ENCODE measurements around the gene POT1.
"Not testable (repeated sequence)": the region's sequence is repeated elsewhere in the genome, so short reads cannot be mapped to it uniquely, and the experiment has no call there.

POT1 gene, protein sequence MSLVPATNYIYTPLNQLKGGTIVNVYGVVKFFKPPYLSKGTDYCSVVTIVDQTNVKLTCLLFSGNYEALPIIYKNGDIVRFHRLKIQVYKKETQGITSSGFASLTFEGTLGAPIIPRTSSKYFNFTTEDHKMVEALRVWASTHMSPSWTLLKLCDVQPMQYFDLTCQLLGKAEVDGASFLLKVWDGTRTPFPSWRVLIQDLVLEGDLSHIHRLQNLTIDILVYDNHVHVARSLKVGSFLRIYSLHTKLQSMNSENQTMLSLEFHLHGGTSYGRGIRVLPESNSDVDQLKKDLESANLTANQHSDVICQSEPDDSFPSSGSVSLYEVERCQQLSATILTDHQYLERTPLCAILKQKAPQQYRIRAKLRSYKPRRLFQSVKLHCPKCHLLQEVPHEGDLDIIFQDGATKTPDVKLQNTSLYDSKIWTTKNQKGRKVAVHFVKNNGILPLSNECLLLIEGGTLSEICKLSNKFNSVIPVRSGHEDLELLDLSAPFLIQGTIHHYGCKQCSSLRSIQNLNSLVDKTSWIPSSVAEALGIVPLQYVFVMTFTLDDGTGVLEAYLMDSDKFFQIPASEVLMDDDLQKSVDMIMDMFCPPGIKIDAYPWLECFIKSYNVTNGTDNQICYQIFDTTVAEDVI

DNA sequence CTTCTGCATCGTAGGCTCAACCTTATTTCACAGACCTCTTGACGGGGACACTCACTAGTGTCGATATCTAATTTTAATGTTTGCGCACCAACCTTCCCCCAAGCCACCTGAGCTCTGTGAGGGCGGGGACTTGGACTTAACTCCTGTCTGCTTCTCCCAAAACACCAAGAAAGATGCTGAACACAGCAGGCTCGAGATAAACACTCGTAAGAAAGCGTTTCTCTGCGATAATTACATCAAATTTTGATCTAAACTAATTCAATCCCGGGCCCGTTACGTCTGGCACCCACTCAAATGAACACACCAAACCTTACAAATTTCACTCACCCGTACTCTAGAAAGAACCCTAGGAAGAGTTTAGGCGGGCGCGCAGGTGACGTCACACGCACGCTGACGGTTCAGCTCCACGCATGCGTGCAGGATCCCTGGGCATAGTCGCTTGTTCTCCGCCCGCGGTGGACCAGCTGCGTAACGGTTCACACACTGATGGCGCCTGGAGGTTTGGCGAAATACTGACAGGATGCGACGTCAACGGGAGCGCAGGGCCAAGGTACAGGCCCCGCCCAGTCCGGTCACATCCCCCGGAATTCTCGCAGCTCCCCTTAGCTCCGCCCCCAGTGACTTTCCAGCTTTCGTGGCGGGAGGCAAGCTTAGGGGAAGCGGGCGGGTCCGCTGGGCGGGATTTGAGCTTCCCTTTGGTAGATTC lies at the start of gene POT1:
Gene POT1, minus strand, starts transcription at position 359 of the 706 bp plus-strand sequence. CDS start 32,652 bp downstream, outside the sequence.
- DNase-seq = peak; percentile 98 to 100

DNA sequence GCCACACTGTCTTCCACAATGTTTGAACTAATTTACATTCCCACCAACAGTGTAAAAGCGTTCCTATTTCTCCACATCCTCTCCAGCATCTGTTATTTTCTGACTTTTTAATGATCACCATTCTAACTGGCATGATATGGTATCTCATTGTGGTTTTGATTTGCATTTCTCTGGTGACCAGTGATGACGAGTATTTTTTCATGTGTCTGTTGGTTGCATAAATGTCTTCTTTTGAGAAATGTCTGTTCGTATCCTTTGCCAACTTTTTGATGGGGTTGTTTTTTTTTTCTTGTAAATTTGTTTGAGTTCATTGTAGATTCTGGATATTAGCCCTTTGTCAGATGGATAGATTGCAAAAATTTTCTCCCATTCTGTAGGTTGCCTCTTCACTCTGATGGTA lies 45.5 kb upstream of the POT1 start:
- DNase-seq = not testable (repeated sequence)

DNA sequence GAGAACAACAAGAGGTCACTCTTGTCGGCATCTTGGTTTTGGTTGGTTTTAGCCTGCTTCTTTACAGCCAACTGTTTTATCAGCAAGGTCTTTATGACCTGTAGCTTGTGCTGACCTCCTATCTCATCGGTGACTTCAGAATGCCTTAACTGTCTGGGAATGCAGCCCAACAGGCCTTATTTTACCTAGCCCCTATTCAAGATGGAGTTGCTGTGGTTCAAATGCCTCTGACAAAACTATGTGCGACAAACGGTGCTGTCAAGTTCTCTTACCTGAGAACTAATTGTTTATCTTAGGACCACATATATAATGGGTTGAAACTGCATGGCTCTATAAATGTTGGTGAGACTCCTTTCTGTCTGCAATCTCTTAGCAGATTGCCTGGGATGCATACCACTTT lies 35.9 kb upstream of the POT1 start:
- no peak for DNase-seq

DNA sequence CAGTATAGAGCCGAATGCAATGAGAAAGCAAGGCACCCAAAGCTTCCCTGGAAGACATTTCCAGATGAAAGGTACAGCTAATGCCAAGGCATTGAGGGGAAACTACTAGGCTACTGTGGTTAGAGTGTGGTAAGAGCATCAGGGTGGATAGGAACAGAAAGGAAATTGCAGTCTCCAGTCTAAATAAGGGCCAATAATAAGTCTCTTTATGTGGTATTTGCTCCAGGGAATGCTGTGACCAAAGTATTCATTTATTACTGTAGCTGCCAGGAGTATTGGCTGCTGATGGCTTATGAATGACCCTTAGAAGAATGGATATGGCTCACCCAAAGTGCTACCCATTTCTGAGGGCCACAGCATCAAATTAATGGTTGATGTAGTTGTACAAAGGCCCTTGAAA lies 30.1 kb upstream of the POT1 start:
- no peak for DNase-seq

DNA sequence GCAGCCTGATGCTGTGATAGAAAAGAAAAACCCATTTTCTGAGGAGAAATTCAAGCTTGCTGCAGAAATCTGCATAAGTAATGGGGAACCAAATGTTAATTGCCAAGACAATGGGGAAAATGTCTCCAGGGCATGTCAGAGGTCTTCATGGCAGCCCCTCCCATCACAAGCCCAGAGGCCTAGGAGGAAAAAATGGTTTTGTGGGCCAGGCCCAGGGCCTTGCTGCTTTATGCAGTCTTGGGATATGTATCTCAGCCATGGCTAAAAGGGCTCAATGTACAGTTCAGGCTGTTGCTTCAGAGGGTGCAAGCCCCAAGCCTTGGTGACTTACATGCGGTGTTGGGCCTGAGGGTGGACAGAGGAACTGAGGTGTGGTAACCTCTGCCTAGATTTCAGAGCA lies 28.3 kb upstream of the POT1 start:
- DNase-seq = not testable (repeated sequence)

DNA sequence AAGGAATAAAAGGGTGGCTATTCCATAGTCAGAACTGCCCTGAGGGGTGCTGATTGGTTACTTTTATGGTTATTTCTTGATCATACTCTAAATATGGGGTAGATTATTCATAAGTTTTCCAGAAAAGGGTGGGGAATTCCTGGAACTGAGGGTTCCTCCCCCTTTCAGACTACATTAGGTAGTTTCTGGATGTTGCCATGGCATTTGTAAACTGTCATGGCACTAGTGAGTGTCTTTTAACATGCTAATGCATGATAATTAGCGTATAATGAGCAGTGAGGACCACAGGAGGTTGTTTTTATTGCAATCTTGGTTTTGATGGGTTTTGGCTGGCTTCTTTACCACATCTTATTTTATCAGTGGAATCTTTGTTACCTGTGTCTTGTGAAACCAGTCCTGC lies 26.5 kb upstream of the POT1 start:
- DNase-seq = no peak

DNA sequence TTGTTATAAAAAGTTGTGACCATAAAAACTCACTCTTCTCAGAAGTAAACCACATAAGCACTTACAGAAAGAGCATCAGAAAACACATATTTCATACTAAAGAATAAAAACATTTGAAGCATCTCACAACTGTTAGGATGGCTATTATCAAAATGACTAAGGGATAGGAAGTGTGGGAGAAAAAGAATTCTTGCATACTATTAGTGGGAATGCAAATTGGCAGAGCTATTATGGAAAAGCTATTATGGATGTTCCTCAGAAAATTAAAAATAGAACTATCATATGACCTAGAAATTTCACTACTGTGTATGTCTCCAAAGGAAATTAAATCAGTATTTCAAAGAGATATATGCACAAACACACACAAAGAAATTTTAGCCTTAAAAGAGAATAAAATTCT lies 25.2 kb upstream of the POT1 start:
- no peak for DNase-seq

DNA sequence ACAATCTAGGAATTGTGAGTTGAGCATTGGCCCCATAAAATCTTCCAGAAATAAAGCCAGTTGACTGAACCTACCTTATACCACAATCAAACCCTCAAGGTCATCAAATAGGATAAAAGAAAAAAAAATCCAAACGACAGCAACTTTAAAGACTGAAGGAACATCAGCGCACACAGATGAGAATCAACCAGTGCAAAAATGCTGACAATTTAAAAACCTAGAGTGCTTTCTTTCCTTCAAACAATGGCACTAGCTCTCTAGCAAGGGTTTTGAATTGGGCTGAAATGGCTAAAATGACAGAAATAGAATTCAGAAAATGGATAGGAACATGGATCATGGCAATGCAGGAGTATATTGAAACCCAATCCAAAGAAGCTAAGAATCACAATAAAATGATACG lies 16.1 kb upstream of the POT1 start:
- DNase-seq = no peak

DNA sequence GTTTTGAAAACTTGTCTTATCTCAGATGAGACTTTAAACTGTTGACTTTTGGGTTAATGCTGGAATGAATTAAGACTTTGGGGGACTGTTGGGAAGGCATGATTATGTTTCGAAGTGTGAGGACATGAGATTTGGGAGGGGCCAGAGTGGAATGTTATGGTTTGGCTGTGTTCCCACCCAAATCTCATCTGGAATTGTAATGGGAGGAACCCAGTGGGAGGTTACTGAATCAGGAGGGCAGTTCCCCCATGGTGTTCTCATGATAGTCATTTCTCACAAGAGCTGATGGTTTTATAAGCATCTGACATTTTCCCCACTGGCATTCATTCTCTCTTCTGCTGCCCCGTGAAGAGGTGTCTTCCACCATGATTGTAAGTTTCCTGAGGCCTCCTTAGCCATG lies 13.8 kb upstream of the POT1 start:
- DNase-seq = no peak

DNA sequence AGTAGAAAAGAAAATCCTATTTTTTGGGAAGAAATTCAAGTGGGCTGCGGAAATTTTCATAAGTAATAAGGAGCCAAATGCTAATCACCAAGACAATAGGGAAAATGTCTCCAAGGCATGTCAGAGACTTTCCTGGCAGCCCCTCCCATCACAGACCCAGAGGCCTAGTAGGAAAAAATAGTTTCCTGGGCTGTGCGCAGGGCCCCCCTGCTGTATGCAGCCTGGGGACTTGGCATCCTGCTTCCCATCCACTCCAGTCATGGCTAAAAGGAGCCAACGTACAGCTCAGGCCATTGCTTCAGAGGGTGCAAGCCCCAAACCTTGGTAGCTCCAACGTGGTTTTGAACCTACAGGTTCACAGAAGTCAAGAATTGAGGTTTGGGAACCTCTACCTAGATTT lies 12.8 kb upstream of the POT1 start:
- no peak for DNase-seq

DNA sequence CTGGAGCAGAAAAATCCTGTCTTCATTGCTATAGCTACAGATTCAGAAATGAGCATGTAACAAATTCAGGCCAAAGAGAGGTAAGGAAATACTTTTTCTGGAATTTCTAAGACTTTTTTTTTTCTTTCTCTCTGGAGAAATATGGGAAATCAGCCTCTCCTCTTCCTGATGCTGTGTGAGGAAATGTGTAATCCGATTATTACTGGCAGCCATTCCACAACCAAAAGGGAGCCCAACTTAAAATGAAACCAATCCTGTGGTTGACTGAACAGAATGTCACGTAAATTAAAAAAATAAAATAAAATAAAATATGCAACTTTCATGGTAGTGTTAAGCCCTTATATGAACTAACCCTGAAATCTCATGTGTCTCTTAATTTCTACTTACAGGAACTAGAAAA lies 10.7 kb upstream of the POT1 start:
- no peak for DNase-seq

DNA sequence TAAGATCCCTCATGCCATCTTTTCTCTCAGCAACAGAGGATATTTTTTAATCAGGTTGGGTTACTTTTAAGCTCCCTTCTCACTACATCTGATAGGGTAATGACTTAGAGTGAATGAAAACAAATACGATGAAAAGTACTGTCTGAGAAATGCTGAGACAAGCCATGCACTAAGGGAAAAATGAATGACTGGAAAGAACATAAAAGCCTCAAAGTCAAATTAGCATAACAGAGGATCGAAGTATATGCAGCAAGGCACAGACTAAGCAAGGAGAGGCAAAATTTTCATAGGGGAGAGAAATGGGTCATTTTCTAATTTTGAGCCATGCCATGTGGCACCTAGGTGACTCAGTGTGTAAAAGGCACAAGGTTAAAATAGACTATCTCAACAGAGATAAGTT lies 8.5 kb upstream of the POT1 start:
- DNase-seq = no peak

DNA sequence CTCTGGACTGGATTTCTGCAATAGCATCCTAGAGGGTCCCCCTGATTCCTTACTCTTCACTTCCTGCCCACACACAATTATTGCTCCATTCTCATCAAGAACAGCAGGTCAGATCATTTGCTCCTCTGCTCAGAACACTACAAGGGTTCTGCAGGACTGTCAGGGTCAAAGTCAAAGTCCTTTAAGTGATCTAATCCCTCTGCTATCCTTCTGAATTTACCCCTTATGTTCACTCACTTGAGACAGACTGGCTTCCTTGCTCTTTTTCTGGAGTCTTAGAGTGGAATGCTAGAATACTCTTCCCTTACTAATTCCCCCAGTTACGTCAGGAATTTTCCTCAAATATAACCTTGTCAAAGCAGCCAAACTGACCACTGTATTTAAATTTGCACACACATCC lies 7.5 kb upstream of the POT1 start:
- DNase-seq = no peak

DNA sequence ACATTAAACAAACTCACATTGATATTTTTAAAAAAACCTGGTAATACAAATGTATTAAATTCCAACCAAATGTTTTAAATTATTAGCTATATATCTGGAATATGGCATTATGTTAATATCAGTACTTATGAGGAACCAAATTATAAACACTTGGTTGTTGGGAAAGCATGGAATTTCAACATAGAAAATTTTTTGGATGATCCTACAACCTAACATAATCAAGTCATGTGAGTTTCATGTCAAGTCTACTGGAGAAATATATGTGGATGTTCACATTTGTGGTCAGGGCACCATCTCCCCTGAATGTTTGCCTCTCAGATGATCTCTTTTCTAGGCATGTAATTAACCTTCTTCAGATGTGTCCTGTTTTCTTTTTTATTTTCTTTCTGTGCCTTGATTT lies 5.2 kb upstream of the POT1 start:
- no peak for DNase-seq

DNA sequence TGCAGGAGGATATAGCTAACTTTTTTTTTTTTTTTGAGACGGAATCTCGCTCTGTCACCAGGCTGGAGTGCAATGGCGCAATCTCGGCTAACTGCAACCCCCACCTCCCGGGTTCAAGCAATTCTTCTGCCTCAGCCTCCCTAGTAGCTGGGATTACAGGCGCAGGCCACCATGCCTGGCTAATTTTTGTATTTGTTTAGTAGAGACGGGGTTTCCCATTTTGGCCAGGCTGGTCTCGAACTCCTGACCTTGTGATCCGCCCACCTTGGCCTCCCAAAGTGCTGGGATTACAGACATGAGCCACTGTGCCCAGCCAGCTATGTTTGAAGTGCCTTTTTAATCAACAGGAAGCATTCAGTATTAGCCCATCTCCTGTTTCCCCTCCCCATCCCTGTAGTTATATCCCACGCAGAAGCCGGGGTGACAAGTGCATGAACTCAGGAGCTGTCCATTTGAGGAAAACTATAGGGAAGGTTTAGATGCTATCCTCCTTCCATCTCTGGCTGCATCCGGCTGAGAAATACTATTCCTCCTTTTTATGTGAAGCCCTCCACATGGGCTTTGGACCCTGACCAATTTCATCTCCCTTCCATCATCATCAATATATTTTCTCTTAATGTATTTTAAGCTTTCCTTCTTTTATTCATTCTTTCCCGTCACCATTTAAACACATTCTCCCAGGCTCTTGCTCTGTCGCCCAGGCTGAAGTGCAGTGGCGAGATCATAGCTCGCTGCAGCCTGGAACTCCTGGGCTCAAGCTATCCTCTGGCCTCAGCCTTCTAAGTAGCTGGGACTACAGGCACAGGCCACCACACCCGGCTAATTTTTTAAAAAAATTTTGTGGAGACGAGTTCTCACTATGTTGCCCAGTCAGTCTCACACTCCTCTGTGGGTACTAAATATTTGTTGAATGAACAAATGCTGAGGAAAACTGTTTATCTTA lies 1.3 kb upstream of the POT1 start:
- no peak for DNase-seq

DNA sequence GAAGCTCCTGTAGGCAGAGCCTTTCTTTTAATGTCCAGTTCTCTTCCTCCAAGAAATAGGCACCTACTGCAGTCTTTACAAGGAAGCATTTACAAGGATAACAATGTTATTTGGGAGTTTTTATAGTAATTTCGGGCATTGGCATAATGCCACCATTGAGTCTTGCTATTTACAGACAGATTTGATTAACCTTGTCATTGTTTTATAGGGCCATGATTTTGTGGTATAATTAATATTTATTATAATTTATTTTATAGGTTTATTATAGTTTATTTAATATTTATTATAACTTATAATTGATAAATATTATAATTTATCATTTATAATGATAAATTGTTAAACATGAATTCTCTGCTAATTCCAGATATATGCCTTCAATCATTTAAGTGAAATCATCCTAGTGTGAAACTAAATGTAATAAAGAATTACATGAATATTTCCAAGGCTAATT lies 573 bp upstream of the POT1 start:
- no peak for DNase-seq

DNA sequence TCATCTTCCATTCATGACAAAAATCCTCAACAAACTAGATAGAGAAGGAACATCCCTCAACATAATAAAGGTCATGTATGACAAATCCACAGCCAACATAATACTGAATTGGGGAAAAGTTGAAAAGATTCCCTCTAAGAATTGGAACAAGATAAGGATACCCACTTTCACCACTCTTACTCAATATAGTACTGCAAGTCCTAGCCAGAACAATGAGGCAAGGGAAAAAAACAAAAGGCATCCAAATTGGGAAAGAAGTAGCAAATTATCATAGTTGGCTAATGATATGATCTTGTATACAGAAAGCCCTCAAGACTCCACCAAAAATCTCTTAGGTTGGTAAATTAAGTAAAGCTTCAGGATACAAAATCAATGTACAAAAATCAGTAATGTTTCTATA lies 4.7 kb downstream of the POT1 start:
- no peak for DNase-seq

DNA sequence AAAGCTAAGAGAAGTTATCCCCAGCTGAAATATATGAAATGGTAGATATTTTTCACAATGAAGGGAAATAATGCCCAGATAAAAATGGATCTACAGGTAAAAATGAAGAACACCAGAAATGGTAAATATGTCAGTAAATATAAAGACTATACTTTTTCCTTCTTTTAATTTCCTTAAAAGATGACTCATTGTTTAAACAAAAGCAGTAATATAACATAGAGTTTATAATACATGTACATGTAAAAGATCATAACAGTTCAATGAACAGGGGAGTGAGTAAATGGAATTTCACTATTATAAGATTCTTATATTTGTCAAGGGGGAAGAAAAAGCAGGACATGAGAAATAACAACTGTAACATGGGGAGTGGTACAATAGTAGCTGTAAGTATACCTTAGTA lies 7.4 kb downstream of the POT1 start:
- DNase-seq = no peak

DNA sequence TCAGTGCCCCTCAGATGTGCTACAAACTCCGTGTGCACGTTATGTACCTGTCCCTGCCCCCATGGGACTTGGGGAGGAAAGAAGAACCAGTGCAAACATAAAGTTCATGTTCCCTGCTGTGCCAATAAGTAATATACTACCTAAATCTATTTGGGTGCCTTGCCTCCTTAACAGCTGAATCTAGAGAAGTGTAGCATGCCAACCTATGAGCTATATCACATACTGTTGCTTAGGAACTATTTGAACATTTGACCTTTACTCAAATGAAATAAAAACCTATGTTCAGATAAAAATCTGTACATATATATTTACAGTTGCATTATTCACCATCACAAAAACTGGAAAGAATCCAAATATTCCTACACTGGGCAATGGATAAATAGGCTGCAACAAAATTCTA lies 9.8 kb downstream of the POT1 start:
- DNase-seq = no peak

DNA sequence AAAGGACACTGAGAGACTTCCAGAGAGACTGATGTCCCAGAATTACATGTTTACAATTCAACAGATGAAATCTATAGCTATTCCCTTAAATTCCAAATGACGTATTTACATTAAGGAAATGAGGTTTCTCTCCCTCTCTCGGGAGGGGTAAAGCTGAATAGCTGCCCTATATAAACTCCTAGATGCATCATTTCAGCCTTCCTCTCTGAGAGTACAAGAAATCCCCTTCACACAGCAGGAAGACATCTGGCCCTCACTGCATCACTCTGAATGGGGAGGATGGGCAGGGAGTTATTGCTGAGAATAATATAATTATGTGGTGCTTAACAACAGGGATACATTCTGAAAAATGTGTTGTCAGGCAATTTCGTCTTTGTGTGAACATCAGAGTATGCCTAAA lies 11.0 kb downstream of the POT1 start:
- DNase-seq = no peak

DNA sequence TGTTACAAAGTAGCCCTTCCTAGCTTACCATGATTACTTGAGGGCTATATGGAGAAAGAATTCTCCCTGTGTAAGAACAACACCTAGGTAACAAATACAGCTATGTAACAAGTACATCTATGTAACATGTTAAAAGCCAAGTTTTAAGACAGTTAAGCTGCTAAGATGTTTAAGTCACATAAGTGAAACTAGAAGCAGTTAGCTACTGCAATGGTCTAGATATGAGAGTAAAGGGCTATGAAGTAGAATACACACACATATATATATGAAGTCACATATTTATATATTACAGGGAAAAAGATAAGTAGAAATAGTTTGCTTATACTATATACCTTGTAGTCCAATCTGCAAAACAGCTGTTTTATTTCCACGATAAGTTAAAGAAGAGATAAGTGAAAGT lies 14.4 kb downstream of the POT1 start:
- DNase-seq = no peak

DNA sequence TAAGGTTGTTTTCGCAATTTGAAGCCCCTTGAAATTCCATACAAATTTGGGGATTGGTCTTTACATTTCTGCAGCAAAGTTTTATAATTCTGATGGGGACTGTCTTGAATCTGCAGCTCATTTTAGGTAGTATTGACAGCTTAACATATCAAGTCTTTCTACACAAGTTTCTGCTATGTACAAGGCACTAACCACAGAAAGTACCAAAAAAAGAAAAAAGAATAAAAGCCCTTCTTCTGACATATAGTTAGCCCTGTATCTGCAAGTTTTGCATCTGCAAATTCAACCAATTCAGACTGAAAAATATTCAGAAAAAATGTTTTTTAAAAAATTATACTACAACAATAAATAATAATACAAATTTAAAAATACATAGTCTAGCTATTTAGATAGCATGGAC lies 15.3 kb downstream of the POT1 start:
- no peak for DNase-seq

DNA sequence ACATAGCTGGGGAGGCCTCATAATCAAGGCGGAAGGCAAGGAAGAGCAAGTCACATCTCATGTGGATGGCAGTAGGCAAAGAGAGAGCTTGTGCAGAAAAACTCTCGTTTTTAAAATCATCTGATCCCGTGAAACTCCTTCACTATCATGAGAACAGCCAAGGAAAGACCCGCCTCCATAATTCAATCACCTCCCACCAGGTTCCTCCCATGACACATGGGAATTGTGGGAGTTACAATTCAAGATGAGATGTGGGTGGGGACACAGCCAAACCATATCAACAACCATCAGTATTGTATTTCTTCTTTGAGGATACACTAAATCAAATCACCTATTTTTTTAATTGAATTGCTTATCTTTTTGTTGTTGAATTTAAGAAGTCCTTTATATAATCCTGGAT lies 16.7 kb downstream of the POT1 start:
- no peak for DNase-seq
